HG02759 (cell line): ENCODE measurements around the gene NUP93.
"Not testable (repeated sequence)": the region's sequence is repeated elsewhere in the genome, so short reads cannot be mapped to it uniquely, and the experiment has no call there.

Source experiments
- ATAC-seq: cut with Tn5 transposase; IDR thresholded peaks from one replicate; pipeline ENCODE4 v1.9.1; 2021; ENCODE audit warnings: mild to moderate bottlenecking, moderate library complexity; ENCODE audit not compliant: unreplicated experiment

Gene NUP93

DNA sequence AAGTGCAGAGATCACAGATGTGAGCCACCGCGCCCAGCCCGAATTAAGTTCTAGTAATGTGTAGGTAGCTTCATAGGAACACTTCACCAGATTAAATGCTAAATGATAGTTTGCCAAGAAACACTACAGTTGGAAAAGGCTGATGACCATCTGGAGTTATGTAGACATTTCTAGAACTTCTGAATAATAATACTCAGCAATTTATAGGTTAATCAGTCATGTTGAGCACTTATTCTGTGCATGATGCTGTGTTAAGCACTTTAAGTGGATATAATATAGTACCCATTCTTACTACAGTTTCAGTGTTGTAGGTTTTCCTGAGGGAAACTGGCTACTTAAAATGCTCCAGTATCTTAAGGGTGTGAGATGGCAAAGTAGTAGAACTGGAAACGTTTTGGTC is 45.2 kb downstream of the NUP93 start:
- ATAC-seq = no peak

GRCh38 chr16:56776562-56776961 is 46.6 kb downstream of the NUP93 start:
- no peak for ATAC-seq

- ATAC-seq = no peak
Observed at GRCh38 chr16:56777001-56777400, 47.1 kb downstream of the NUP93 start.

- ATAC-seq = no peak
Observed at GRCh38 chr16:56777482-56777881, 47.6 kb downstream of the NUP93 start.

DNA sequence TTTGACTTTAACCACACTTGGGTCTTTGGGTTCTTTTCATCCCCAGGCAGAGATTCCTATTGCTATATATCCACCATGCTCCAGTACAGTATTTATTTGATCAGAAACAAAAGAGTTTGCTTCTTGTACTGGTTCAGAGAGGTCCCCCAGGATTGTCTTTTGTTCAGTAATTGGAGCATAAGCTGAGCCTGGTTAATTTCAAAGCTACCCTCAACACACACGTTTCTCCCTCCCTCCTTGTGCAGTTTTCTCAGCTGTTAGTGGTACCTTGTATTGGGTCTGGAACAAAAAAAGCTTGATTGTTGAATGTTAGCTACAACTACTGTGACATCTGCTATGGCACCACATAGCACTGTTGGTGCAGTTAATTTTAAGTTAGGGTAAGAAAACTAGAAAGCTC is 50.0 kb downstream of the NUP93 start:
- no peak for ATAC-seq

GRCh38 chr16:56780646-56781045 is 50.7 kb downstream of the NUP93 start:
- ATAC-seq = no peak

DNA sequence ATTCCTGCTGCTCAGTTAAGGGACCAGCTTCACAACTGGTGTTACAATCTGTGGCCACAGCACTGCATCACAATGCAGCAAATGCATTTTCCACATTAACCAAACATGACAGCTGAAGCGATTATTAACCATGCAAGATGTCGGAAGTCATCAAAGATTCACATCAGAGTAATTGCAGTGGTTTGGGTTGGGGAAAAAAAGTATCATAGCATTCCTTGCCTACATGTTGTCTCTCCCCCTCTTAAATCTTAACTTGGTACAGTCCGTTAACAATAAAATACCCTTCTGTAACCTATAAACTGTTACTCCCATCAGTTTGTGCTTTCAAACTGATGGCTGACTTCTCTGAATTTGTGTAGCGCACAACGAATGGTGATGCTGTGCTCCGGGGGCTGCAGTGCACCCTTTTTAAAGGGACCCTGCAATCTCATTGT is 51.6 kb downstream of the NUP93 start:
- ATAC-seq = no peak

- no peak for ATAC-seq
Observed at GRCh38 chr16:56783344-56783743, 53.4 kb downstream of the NUP93 start.

GRCh38 chr16:56785317-56785716 is 55.4 kb downstream of the NUP93 start:
- ATAC-seq = no peak

DNA sequence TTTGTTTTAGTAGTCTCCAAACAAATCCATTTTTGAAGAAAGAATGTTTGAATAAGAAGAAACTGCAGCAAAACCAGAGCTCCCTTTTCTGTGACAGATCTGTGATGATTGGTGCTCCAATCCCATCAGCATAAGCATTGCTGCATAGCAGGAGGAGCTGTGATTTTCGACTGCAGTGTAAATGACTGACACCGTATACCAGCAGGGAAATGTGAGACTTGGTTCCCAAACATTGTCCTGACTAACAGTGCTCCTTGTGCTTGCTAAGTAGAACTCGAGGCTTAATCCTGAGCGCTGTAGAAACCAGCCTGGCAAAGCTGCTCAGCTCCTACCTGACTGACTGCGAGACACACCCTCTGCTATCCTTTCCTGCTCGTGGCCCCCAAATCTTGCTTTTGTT is 57.2 kb downstream of the NUP93 start:
- no peak for ATAC-seq

DNA sequence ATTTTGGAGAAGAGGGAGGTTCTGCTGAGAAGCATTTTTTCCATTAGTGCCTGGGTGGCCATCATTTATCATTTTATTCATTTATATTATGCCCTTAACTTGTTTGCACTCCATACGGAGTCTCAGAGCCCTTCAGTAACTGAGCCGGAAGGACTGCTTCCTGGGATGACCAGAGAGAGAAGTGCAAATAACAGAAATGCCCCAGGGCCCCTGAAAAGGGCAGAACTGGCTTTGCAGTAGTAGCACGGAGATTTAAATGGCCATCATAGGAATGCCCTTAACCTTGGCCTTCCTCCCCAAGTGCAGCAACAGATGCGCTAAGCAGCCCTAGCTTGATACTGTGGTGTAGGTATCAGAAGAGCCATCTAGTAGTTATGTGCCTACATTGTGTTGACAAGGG is 58.5 kb downstream of the NUP93 start:
- no peak for ATAC-seq

- ATAC-seq = no peak
Observed at GRCh38 chr16:56789360-56789759, 59.4 kb downstream of the NUP93 start.

DNA sequence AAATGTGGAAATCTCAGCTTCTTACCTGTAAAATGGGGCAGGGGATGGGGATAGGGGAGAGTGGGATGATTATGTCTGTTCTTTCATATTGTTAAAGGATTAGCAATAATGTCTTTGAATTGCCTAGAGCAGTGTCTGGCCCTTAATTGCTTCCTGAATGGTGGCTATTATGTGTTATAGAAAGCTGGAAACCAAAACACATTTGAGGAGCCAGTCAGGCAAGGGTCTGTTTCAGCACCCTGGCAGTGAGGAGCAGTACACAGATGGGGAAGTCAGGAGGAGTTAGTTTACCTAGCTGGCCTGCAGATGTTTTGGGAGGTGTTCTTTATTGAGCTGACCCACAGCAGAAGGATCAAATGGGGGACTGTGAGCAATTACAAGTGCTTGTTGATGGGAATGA is 63.0 kb downstream of the NUP93 start:
- no peak for ATAC-seq

- ATAC-seq = no peak
Observed at GRCh38 chr16:56793492-56793891, 63.6 kb downstream of the NUP93 start.

DNA sequence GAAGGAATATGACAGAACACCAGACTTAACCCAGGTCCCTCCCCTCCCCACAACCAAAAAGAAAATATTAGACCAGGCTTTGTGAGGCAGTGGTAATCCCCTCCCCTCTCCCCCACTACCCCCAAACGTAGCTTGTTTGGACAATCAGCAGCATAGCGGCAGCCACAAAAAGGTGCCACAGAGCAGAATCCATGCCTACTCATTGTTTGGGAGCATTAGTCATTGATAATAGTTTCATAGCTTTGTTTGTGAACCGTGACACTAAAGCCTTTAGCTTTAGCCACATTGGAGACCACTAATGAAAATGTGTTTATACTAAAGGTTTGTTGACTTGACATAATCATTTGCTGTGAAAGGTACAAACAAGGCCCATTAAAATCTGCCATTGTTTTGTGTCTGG is 65.1 kb downstream of the NUP93 start:
- ATAC-seq = no peak

GRCh38 chr16:56797038-56797437 is 67.1 kb downstream of the NUP93 start:
- ATAC-seq = not testable (repeated sequence)

GRCh38 chr16:56797861-56798260 is 67.9 kb downstream of the NUP93 start:
- no peak for ATAC-seq

- ATAC-seq = no peak
Observed at GRCh38 chr16:56798955-56799354, 69.0 kb downstream of the NUP93 start.

DNA sequence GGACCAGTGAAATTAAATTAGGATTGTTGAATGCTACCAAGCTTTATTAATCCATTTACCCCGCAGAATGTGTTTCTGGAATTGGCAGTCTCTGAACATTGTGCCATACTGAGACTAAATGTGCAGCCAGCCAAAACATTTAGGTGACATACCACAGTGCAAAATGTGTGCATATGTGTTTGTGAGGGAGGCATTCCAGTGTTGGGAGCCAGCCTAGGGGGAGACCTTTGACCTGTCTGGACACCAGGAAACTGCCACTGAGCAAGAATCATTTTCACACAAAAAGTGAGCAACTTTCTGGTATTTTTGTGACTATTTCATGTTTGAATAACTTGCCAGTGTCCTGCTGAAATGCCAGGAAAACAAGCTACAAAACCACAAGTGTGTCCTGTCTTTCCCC is 70.4 kb downstream of the NUP93 start:
- no peak for ATAC-seq

GRCh38 chr16:56801762-56802161 is 71.8 kb downstream of the NUP93 start:
- ATAC-seq = no peak

DNA sequence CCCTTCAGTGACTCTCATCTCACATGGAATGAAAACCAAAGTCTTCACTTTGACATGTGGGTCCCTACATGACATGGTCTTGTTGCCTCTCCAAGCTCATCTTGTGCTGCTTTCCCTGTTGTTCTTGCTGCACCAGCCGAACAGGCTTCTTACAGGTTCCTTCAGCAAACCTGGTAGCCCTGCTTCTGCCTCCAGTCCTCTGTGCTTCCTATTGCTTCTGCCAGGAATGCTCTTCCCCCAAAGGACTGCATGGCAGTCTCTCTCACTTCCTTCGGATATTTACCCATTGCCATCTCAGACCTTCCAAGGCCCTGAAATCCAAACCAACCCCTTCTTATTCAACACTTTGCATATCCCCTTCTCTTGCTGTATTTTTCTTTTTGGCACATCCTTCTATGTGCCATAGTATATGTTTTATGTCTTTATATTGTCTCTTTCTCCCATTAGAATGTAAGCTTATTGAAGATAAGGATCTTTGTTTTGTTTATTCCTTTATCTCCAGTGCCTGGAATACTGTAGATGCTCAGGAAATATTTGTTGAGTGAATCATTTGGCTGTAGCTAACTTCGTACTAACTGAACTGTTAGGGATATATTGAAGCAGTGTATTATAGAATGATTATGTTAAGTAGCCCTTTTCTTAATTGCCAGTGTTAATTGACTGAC is 77.2 kb downstream of the NUP93 start:
- ATAC-seq = no peak

DNA sequence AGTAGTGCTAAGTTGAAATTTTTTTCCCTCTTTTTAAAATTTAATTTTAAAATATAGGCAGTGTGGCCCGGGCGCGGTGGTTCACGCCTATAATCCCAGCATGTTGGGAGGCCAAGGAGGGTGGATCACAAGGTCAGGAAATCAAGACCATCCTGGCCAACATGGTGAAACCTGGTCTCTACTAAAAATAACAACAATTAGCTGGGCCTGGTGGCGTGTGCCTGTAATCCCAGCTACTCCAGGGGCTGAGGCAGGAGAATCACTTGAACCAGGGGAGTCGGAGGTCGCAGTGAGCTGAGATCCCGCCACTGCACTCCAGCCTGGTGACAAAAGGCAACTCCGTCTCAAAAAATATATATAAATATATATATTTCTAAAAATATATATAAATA is 77.7 kb downstream of the NUP93 start:
- not testable (repeated sequence) for ATAC-seq

GRCh38 chr16:56810954-56811353 is 81.0 kb downstream of the NUP93 start:
- no peak for ATAC-seq
